Omental fat pad (tissue), 4 donors: ENCODE results near the gene RBMY1J. TPM values are rescaled to one million over a fixed set of nuclear protein-coding genes. Genes with fewer than 3 reads are reported as not detected.
"Not testable (repeated sequence)": the region's sequence is repeated elsewhere in the genome, so short reads cannot be mapped to it uniquely, and the experiment has no call there.

Source experiments
- ATAC-seq: fragments of 150-250 bp; one replicate; pipeline ENCODE4 v1.9.1; 2016; ENCODE audit warnings: mild to moderate bottlenecking, moderate library complexity; ENCODE audit not compliant: low FRiP score
- DNase-seq: peaks from one replicate; pipeline ENCODE4 v3.0.0-alpha.2; 2019; ENCODE audit warnings: low spot score
- CTCF ChIP-seq, 3 donors: fragments of 450-650 bp; IDR thresholded peaks; one replicate each; pipeline ENCODE4 v1.5.1; 2016 to 2017; ENCODE audit warnings: antibody characterized with exemption in 3 of 3, mild to moderate bottlenecking in 3 of 3, moderate library complexity in 2 of 3
- total RNA-seq, 4 donors: library from RNA; depleted of rRNA; stranded (reverse); fragments of >200 nt; gene quantifications; one replicate each; pipeline ENCODE4 v1.1.0, GENCODE V29; 2016

Gene RBMY1J
- total RNA-seq = not detected

- not testable (repeated sequence) for DNase-seq, ATAC-seq
Observed at GRCh38 chrY:22403110-22403509, at the start of gene RBMY1J. Gene RBMY1J (plus strand): TSS chrY:22403410. CDS start chrY:22405448, 2,038 bp downstream.

GRCh38 chrY:22367416-22367815, 35.8 kb upstream of the RBMY1J start:
- TF ChIP-seq CTCF (IDR thresholded peaks at IDR 0.05) = no peak
- ATAC-seq = no peak
- no peak for DNase-seq

GRCh38 chrY:22370623-22371022, 32.6 kb upstream of the RBMY1J start:
- ATAC-seq (no peak), DNase-seq (no peak)
- TF ChIP-seq CTCF (IDR thresholded peaks at IDR 0.05) = no peak

- TF ChIP-seq CTCF (IDR thresholded peaks at IDR 0.05) = no peak
- DNase-seq = no peak
- ATAC-seq = no peak
Observed at GRCh38 chrY:22373494-22373893, 29.7 kb upstream of the RBMY1J start.

GRCh38 chrY:22444718-22445396, 41.6 kb downstream of the RBMY1J start:
- ATAC-seq, DNase-seq: not testable (repeated sequence)

GRCh38 chrY:22455522-22455921, 52.3 kb downstream of the RBMY1J start:
- not testable (repeated sequence) for DNase-seq, ATAC-seq

- not testable (repeated sequence) for ATAC-seq, DNase-seq
Observed at GRCh38 chrY:22461962-22462361, 58.8 kb downstream of the RBMY1J start.

Other genes starting within 250 kb of the RBMY1J start
- gene RBMY1F, start 220.5 kb upstream of the RBMY1J start, total RNA-seq = not detected